Hippocampal formation (tissue), 2 donors: ENCODE measurements around the gene SECISBP2.

Source experiments
- DNase-seq, 2 donors: peaks; one replicate each; lab custom pipeline; 2025; lab: John Stamatoyannopoulos, UW

Gene SECISBP2

DNA sequence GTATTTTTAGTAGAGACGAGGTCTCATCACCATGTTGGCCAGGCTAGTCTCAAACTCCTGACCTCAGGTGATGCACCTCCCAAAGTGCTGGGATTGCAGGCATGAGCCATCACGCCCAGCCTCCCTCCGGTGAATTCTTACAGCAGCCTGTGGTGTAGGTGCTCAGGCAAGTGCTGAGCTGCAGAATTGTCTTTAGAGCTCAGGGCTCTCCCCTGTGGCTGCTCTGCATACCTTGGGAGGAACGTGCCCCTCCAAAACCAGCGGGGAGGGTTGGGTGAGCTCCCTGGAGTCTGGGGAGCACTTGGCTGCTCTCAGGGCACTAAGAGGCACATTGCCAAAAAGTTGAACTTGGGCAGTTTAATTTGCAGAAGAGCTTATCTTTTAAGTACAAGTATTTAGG, 29.4 kb downstream of the SECISBP2 start:
- DNase-seq, result no peak

DNA sequence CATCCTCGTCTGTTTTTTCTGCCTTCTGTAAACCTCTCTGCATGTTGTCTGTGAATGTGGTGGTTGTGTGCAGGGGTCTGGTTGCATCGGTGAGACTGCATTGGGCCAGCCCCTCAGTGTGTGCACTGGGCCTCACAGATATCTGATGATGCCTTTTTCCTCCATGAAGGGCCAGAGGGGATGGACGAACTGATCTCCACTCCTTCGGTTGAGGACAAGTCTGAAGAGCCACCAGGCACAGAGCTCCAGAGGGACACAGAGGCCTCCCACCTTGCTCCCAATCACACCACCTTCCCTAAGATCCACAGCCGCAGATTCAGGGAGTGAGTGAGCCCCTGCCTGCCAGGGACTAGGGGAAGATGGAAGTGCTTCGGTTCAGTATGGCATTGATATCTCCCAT, 31.3 kb downstream of the SECISBP2 start:
- DNase-seq, result no peak

DNA sequence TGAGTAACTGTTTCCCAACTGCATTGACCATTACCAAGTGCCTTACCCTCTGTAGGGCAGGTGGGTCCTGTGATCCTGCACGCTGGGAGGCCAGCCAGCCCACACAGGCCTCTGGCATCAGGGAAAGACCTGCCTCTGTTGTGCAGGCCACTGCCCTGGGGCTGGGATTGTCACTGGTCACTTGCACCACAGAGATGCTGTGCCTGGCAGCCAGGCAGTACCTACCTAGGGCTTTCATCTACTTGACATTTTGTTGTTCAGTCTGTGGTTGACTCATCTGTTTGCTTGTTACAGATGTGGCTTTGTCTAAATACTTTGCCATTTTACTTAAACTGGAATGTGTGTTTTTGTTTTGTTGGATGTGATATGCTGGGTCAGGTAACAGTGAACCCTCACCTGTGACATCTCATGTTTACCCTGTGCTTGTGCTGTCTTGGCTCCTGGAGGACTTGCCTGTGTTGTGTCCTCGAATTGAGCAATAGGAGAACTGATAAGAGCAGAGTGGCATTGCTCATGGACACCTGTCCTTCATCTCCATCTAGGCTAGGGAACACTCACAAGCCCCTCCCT, 32.8 kb downstream of the SECISBP2 start:
- no peak for DNase-seq

DNA sequence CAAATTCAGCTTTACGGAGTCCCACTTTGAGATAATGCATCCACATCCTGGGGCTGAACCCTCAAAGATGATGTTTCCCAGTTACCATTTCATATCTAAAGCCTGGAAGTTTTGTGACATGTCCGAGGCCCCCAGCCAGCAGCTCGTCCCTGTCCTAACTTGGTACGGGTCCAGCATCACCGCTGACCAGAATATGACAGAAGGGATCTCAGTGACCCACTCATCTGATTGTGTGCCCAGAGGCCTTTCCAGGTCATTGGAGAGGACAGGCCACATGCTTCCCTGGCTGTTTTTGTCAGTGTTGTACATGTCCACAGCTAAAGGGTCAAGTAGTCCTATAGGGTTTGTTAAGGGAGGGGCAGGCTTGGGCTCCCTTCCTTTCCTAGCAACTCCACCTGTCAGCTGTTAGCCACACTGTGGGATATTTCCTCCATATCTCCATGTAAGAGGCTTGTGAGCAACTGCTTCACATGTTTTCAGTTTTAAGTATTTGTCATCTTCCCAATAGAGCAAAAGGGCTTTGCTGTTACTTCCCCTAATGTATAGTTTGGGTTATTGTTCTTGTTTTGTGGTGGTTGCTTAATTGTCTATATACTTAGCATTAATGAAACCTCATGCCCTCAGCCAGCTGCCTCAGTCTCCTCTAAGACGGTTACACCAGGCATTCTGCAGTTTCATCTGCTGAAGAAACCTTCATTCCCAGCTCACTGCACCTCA, 33.4 kb downstream of the SECISBP2 start:
- no peak for DNase-seq

DNA sequence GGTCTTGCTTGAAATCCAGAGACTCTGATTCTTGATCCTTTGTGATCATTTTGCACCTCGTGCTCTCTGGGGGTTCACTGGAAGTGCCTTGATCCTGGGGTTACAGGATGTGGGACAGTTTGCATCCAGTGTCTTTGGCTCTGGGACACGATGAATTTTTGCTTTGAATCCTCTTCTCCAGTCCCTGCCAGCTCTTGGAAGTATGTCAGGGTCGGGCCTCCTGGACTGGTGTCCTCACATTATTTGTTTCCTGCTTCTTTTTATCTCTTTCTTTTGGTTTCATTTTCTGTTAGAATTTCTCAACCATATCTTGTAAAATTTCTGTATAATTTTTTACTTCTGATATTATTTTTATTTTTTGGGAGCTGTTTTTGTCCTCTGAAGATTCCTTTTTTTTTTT, 34.2 kb downstream of the SECISBP2 start:
- no peak for DNase-seq

DNA sequence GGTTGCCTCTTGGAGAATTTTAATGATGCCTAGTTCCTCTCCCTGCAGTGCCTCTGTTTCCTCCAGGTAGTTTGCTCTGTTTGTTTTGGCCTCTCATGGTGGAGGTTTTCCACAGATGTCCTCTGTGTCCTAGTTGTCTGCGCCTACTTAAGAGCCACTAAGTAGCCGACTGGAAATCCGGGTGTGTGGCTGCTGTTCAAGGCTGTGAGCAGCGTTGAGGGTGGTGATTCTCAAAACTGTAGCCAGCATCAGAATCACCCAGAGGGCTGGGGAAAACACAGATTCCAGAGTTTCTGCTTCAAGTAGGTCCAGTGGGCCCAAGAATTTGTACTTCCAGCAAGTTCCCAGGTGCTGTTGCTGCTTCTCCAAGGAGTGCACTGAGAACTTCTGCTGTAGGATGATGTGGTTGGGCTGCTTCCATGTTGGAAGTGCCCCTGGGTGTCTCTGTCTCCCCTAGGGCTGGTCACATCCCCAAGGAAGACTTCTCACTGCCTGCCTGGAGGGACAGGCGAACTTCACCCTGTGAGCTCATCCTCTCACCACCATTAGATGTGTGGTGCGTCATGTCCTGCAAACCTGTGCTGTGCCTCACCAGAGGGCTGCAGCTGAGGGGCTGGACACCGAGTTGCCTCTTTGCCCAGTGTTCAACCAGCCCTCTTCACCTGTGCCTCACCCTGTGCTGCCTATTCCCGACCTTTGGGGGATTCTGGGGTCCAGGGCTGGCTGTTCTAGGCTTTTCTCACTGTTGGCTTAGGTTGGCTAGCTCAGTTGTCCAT, 34.8 kb downstream of the SECISBP2 start:
- DNase-seq, result no peak

DNA sequence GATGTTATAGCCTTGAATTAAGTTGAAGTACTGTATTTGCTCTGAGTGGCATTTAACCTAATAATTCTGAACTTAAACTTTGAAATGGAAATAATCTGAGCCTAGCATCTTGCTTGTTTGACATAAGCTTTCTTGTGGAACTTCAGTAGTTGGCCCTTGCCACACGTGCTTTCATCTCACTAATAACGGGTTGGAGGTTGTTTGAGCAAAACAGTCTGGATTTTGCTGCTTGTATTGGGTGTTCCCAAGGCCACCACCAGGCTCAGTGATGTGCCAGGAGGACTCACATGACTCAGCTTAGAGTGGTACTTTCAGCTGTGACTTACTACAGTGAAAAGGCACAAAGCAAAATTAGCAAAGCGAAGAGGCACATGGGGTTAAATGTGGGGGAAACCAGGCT, 35.7 kb downstream of the SECISBP2 start:
- no peak for DNase-seq

DNA sequence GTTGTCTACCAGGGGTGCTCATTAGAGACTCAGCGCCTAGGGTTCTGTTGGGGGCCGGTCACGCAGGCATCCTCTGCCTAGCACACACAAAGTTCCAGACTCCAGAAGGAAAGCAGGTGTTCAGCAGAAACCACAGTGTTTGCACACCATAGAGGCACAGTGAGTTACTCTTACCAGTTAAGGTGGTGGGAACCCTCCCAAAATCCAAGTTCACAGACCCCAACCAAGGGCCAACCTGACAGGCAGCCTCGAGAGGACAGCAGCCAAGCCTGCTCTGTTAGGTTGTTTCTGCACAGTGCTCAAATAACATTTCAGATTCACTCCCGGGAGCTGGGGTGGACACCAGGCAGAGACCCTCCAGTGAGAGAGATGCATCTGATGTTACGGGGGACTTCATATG, 36.2 kb downstream of the SECISBP2 start:
- DNase-seq, result no peak

DNA sequence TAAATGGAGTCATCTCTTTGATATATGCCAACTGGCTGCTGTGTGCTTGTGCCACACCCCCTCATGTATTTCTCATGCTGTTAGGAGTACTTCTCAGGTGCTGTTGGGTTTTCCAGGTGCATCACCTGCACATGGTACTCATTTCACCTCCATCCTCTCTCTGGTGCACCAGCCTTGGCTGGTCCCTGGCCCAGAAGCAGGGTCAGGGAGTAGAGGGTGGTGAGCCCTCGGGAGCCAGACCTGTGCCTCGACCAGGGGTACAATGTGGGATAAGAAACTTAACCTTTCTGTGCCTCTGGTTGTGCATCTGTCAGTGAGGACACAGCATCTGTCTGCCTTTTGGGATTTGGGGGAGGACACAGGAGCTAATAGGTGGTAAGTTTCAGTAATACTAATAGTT, 38.5 kb downstream of the SECISBP2 start:
- DNase-seq, result no peak

DNA sequence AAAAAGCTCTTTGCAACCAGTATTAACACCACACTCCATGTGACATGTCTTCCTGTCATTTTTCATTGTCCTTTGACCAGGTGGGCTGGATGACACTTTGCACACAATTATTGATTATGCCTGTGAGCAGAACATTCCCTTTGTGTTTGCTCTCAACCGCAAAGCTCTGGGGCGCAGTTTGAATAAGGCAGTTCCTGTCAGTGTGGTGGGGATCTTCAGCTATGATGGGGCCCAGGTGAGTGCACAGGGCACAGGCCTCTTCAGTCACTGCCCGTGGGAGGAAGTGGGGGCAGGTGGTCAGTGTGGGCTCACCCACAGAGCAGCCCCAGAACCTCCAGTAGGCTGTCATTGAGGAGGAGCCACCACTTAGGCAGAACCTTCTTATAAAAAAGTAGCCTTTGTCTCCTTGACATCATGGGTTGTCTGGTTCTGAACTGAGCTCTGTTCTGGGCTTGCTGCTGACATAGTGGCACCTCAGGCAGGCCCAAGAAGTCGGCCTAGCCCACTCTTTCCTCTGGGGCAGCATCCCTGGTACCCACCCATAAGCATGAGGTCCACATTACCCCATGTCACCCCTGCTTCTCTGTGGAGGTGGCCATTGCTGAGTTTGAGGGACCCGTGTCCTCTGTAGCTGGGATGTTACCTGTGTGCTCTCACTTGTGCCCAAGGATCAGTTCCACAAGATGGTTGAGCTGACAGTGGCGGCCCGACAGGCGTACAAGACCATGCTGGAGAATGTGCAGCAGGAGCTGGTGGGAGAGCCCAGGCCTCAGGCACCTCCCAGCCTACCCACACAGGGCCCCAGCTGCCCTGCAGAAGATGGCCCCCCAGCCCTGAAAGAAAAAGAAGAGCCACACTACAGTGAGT, 39.3 kb downstream of the SECISBP2 start:
- DNase-seq, result no peak

DNA sequence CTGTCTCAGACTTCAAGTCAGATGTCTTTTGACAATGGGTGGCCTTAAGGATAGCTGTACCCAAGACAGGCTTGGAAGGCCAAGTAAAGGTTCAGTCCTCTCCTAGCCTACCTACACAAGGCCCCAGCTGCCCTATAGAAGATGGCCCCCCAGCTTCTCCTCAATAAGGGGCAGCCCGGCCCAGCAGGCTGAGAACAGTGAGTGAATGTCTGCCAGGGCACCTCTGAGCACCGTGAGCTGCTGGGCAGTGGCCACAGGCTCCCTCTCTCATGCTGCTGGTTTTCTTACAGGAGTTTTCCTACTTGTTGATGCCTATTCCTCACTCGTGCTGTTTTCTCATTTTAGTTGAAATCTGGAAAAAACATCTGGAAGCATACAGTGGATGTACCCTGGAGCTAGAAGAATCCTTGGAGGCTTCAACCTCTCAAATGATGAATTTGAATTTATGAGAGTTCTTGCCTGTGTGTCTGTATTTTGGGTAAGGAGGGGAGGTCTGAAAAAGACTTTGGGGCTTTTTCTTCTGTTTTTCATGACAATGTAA, 40.1 kb downstream of the SECISBP2 start:
- DNase-seq, result no peak

DNA sequence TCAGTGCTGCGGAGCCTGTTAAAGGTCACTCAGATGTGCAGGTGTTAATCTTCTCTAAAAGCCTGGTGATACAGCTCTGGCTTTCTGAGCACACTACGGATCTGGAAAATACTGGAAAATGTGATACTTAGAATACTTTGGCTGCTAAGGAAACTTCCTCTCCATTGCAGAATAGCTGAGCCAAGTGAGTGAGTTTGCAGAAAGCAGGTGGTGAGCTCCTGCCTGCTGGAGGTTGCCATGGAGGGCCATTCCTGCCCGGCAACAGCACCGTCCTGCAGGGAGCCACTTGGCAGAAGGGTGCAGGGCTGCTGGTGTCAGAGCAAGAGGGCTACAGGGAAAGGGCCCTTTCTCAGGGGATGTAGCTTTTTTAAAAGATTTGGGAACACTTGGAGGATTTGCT, 40.7 kb downstream of the SECISBP2 start:
- DNase-seq, result peak in 1 of 2 donors; percentile 22

DNA sequence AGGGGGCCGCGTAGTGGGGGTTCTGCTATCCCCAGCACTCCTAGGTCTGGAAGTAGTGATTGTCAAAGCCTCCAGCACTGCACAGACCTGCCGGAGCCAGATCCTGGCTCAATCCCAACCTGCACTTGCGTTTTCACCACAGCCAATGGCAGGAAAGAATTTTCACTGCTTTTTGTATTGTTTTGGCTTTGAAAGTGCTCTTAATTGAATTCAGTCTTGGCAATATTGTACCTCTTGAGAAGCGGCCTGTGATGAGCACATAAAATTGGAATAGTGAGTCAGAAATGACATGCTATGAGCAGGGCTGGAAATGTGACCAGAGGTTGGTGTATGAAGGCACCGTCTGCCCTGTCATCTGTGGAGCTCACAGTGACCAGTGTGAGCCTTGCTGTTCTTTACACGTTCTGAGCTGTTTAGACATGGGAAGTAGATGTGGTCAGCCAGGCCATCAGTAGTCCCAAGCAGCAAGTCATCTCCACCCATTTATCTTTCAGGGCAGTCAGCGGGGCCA, 41.5 kb downstream of the SECISBP2 start:
- DNase-seq, result no peak

DNA sequence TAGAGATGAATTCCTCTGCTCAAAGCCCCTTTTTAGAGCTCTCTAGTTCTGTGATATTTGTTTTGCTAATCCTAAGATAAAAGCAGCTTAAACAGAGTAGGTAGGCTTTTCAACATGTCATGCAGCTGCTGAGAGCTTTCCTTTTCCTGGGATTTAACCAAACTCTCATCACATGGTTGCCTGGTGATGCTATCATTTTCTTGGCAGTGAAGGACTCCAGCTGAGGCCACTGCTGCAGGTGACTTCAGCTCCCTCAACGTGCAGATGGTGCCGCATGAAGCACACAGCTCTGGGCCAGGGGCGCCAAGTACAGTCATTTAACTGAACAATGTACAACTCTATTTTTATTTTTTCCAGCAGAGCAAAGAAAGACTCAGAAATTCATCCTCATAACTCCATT, 42.2 kb downstream of the SECISBP2 start:
- DNase-seq, result no peak

DNA sequence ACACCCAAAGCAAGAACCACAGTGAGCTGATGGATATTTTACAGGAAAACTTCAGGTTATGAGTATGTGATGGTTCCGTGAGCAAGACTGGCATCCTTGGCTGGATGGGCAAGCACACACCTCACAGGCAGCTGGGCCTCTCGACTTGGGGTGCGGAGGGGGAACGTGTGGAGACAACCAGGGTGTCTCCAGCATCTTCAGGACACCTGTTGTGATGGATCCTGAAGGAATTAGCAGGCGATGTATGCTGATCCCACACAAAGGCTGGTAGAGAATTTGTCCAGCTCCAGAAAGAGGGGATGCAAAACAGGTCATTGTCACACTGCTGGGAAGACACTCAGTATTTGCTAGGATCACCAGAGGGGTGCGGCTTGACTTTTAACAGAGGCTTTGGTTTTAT, 42.7 kb downstream of the SECISBP2 start:
- DNase-seq, result no peak

DNA sequence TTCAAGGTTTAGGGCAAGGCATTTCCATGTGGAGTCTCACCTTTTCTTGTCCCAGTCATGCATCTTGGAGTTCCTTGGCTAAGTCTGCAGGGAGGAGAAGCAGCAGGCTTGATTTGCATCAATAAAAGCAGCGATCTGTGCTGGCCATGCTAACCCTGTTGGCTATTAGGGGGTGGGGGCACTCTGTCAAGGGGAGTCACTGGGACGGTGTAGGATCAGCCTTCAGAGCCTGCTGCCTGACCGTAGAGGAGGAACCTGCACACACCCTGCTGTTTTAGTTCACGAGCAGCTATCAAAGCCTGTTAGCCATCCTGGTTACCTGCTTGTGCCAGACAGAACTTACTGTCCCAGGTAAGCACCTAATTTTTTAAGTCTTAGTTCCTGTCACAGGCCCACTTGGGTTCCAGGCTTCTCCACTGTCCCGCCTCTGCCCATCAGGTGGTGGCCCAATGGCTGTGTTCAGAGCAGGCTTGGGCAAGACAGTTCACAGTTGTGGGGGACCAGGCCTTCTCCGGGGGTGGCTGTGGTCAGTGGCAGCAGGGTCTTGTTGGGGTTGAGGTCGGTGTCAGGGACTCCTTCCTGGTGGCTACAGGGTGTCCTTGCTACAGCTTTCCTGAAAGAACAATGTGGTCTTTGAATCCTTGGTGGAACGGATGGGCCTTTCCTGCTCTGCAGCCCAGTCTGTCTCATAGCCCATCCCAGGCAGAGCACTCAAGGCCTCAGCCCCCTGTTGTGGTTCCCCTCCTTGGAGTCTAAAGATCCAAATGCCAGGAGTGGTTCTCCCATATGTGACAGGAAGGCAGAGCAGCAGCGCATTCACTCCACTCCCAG, 43.7 kb downstream of the SECISBP2 start:
- no peak for DNase-seq

DNA sequence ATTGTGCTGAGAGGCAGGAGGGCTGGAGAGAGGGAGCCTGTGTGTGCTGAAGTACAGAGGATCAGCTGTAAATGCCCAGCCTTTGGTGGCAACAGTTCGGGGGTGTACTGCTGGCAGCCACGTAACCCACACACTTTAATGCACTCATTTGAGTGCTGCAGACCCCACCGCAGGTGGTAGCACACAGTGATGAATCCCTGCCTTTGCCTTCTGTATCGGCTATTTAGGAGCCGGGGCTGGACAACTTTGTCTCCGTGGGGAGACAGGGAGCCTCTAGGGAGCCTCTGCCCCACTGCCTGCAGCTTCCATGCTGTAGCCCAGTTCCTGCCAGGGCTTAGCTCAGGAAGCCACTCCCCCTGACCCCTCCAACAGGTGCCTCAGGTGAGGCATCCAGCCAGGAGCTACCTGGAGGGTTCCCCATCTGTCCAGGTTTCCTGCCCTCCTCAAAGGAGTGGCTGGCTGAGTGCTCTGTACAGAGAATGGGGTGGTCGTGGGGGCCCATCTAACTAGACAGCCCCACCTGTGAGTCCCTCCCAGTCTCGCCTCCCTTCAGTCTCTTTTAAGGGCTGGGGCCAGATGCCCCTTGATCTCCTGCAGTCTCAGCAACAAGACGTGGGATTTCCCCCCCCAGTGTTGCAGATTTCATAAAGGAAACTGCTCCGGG, 44.5 kb downstream of the SECISBP2 start:
- DNase-seq, result no peak

DNA sequence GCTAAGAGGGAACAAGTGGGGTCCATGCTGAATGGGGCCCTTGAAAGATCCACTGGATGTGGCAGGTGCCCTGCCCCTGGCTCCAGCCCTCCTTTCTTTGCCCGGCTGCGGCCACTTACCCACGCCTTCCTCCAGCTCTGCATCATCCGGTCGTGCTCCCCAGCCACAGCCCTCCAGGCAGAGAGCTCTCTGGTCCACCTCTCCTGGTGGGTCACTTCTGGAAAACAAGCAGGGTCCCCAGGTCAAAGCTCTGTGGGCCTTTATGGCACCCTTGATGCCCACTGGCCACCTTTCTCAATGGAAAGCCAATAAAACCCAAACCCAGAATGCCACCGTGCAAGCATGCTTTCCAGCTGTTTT, 45.0 kb downstream of the SECISBP2 start:
- no peak for DNase-seq

DNA sequence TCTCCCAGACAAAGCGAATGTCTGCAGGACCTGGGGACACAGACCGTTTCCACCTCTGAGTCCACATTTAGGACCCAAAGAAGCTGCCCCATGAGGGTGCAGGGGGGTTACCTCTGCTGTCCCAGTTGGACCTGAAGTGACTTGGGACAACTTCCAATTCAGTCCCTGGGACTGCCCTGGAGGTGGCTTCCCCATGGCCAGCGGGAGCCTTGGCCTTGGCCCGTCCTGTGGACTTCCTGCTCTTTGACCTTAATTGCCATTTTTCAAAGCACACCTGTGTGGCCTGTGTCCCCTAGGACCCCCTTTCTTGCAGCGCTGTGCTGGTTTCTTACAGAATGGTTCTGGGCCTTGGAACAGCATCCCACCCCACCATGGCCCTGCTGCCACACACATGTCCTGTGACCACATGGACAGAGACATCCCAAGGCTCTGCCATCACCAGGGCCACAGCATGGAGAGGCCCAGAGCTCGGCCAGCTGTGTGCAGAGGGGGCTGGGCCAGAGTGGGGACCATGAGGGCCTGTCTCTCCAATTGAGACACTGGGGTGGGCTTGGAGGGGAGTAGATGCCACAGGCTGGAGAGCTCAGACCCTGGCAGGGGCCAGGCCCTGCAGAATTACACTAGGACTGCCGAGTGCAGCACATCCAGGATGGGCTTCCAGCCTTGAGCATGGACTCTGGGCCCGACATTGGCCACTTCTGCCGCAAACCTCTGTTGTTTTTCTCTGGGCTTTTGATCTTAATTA, 45.8 kb downstream of the SECISBP2 start:
- DNase-seq, result no peak
